Measurements from ENCODE around the gene PITPNB.

PITPNB gene

GRCh38 chr22:27834364-27835185 is 84.5 kb downstream of the PITPNB start:
- H3K27ac ChIP-seq (ENCODE audit: low read length): no peak overlapping the region
- no peaks in the 10 kb centered on the region for H3K9me2 ChIP-seq (replicated peaks; ENCODE audit: insufficient read depth, low read length)
- H3F3A ChIP-seq (ENCODE audit: insufficient read depth, low read length): no peaks in the 10 kb centered on the region
- no peaks in the 10 kb centered on the region for H3K27me3 ChIP-seq (replicated peaks; ENCODE audit: insufficient read depth, low read length)
- TF ChIP-seq EZH2phosphoT487 (IDR thresholded peaks at IDR 0.05; ENCODE audit: low read length): no peak
- TF ChIP-seq EZH2 (optimal IDR thresholded peaks at IDR 0.05; ENCODE audit: low read depth, low read length): no peak
- TF ChIP-seq CTCF (IDR thresholded peaks at IDR 0.05; ENCODE audit: low read length): no peak
- H3K9me3 ChIP-seq (replicated peaks; ENCODE audit: insufficient read depth, low read length): no peaks in the 10 kb centered on the region
- DNase-seq: no peak
- H3K36me3 ChIP-seq (replicated peaks; ENCODE audit: insufficient read depth, low read length): no peaks in the 10 kb centered on the region
- H3K4me3 ChIP-seq (ENCODE audit: low read length): no peak overlapping the region
- no peak overlapping the region for H3K4me2 ChIP-seq (ENCODE audit: low read depth, low read length)
- no peak overlapping the region for H2AFZ ChIP-seq (ENCODE audit: low read length)
- H4K20me1 ChIP-seq (ENCODE audit: insufficient read depth, low read length): no peaks in the 10 kb centered on the region
- no peaks in the 10 kb centered on the region for H3K4me1 ChIP-seq (ENCODE audit: low read length)
- H3K79me2 ChIP-seq (ENCODE audit: low read length): no peaks in the 10 kb centered on the region
- no peak overlapping the region for H3K9ac ChIP-seq (ENCODE audit: low read length)

GRCh38 chr22:27833803-27834202 is 85.3 kb downstream of the PITPNB start:
- Histone ChIP-seq H3K27ac (ENCODE audit: low read length) (no peak overlapping the region), H3F3A (ENCODE audit: insufficient read depth, low read length) (no peaks in the 10 kb centered on the region), H3K27me3 (replicated peaks; ENCODE audit: insufficient read depth, low read length) (no peaks in the 10 kb centered on the region), H3K9me3 (replicated peaks; ENCODE audit: insufficient read depth, low read length) (no peaks in the 10 kb centered on the region), H3K4me2 (ENCODE audit: low read depth, low read length) (no peak overlapping the region), H3K9me2 (replicated peaks; ENCODE audit: insufficient read depth, low read length) (no peaks in the 10 kb centered on the region), H3K9ac (ENCODE audit: low read length) (no peak overlapping the region), H4K20me1 (ENCODE audit: insufficient read depth, low read length) (no peaks in the 10 kb centered on the region), H3K4me3 (ENCODE audit: low read length) (no peak overlapping the region), H3K4me1 (ENCODE audit: low read length) (no peaks in the 10 kb centered on the region), H3K36me3 (replicated peaks; ENCODE audit: insufficient read depth, low read length) (no peaks in the 10 kb centered on the region), H3K79me2 (ENCODE audit: low read length) (no peaks in the 10 kb centered on the region), H2AFZ (ENCODE audit: low read length) (no peak overlapping the region)
- no peak for TF ChIP-seq EZH2phosphoT487 (IDR thresholded peaks at IDR 0.05; ENCODE audit: low read length)
- DNase-seq: no peak

GRCh38 chr22:27832606-27833005 is 86.5 kb downstream of the PITPNB start:
- H3K4me2 ChIP-seq (ENCODE audit: low read depth, low read length): no peak overlapping the region
- H4K20me1 ChIP-seq (ENCODE audit: insufficient read depth, low read length): no peaks in the 10 kb centered on the region
- no peak overlapping the region for H3K4me3 ChIP-seq (ENCODE audit: low read length)
- H3K4me1 ChIP-seq (ENCODE audit: low read length): no peaks in the 10 kb centered on the region
- H3K9me2 ChIP-seq (replicated peaks; ENCODE audit: insufficient read depth, low read length): no peaks in the 10 kb centered on the region
- no peak overlapping the region for H3K27ac ChIP-seq (ENCODE audit: low read length)
- no peaks in the 10 kb centered on the region for H3F3A ChIP-seq (ENCODE audit: insufficient read depth, low read length)
- no peak for DNase-seq
- no peaks in the 10 kb centered on the region for H3K79me2 ChIP-seq (ENCODE audit: low read length)
- no peaks in the 10 kb centered on the region for H3K27me3 ChIP-seq (replicated peaks; ENCODE audit: insufficient read depth, low read length)
- no peaks in the 10 kb centered on the region for H3K9me3 ChIP-seq (replicated peaks; ENCODE audit: insufficient read depth, low read length)
- TF ChIP-seq EZH2phosphoT487 (IDR thresholded peaks at IDR 0.05; ENCODE audit: low read length): no peak
- no peak for TF ChIP-seq CTCF (IDR thresholded peaks at IDR 0.05; ENCODE audit: low read length)
- TF ChIP-seq EZH2 (optimal IDR thresholded peaks at IDR 0.05; ENCODE audit: low read depth, low read length): no peak
- H3K36me3 ChIP-seq (replicated peaks; ENCODE audit: insufficient read depth, low read length): no peaks in the 10 kb centered on the region
- H3K9ac ChIP-seq (ENCODE audit: low read length): no peak overlapping the region
- H2AFZ ChIP-seq (ENCODE audit: low read length): no peak overlapping the region

GRCh38 chr22:27829620-27830019 is 89.4 kb downstream of the PITPNB start:
- Histone ChIP-seq H3K4me1 (ENCODE audit: low read length) (no peaks in the 10 kb centered on the region), H3F3A (ENCODE audit: insufficient read depth, low read length) (no peaks in the 10 kb centered on the region), H3K27me3 (replicated peaks; ENCODE audit: insufficient read depth, low read length) (no peaks in the 10 kb centered on the region), H3K4me3 (ENCODE audit: low read length) (no peak overlapping the region), H3K4me2 (ENCODE audit: low read depth, low read length) (no peak overlapping the region), H3K9ac (ENCODE audit: low read length) (no peak overlapping the region), H3K27ac (ENCODE audit: low read length) (no peak overlapping the region), H4K20me1 (ENCODE audit: insufficient read depth, low read length) (no peaks in the 10 kb centered on the region), H3K9me2 (replicated peaks; ENCODE audit: insufficient read depth, low read length) (no peaks in the 10 kb centered on the region), H3K9me3 (replicated peaks; ENCODE audit: insufficient read depth, low read length) (no peaks in the 10 kb centered on the region), H3K36me3 (replicated peaks; ENCODE audit: insufficient read depth, low read length) (no peaks in the 10 kb centered on the region), H3K79me2 (ENCODE audit: low read length) (no peaks in the 10 kb centered on the region), H2AFZ (ENCODE audit: low read length) (no peak overlapping the region)
- TF ChIP-seq CTCF (IDR thresholded peaks at IDR 0.05; ENCODE audit: low read length): no peak
- TF ChIP-seq EZH2phosphoT487 (IDR thresholded peaks at IDR 0.05; ENCODE audit: low read length): no peak
- no peak for TF ChIP-seq EZH2 (optimal IDR thresholded peaks at IDR 0.05; ENCODE audit: low read depth, low read length)
- DNase-seq: no peak

All from MM.1S (cell line).